K562 (cell line): Measurements from ENCODE around the gene ST3GAL5. TPM values are rescaled to one million over a fixed set of nuclear protein-coding genes. Genes with fewer than 3 reads are reported as not detected.
A peak's percentile ranks its signal among the peaks of the same experiment; 100 is the strongest.

Experiments used
- CUX1 ChIP-seq: fragments of 200-800 bp; sonication (Bioruptor generic); IDR thresholded peaks from 2 replicates; pipeline ENCODE4 v1.6.1; 2016; ENCODE audit warnings: missing genetic modification characterization, missing compliant biosample characterization
- FOXA3 ChIP-seq, 2 experiments: fragments of 450-650 bp in 1 of 2; sonication (generic) in 1 of 2; formaldehyde crosslinking; IDR thresholded peaks in 1 of 2; conservative IDR thresholded peaks in 1 of 2; 2 replicates each; pipeline versions ENCODE4 v1.4.0 to v1.8.0; 2020 to 2022; ENCODE audit warnings: mild to moderate bottlenecking in 2 of 2, missing genetic modification reagents in 1 of 2
- JUNB ChIP-seq: fragments of 450-650 bp; formaldehyde crosslinking; conservative IDR thresholded peaks from 2 replicates; pipeline ENCODE4 v1.4.0; 2020; ENCODE audit warnings: mild to moderate bottlenecking
- JUND ChIP-seq, 2 experiments: IDR thresholded peaks; 2 replicates in 1 of 2; 3 replicates in 1 of 2; pipeline ENCODE4 v1.6.1; 2011; ENCODE audit warnings: borderline replicate concordance in 2 of 2, low read depth in 2 of 2, low read length in 2 of 2, improper control_type of control experiment in 1 of 2, missing biosample characterization in 1 of 2, missing genetic modification characterization in 1 of 2, missing genetic modification reagents in 1 of 2
- KLF1 ChIP-seq: fragments of 450-650 bp; IDR thresholded peaks from 2 replicates; pipeline ENCODE4 v1.6.1; 2016; ENCODE audit warnings: missing genetic modification characterization, missing compliant biosample characterization
- LEF1 ChIP-seq: fragments of 450-650 bp; IDR thresholded peaks from 2 replicates; pipeline ENCODE4 v1.6.1; 2016; ENCODE audit warnings: mild to moderate bottlenecking
- MXD1 ChIP-seq: fragments of 250-450 bp; sonication (Bioruptor Pico); IDR thresholded peaks from 2 replicates; pipeline ENCODE4 v1.8.0; 2021; ENCODE audit warnings: borderline replicate concordance, mild to moderate bottlenecking, moderate library complexity; ENCODE audit not compliant: poor library complexity, severe bottlenecking
- NFIX ChIP-seq: fragments of 250-450 bp; sonication (Bioruptor Pico); IDR thresholded peaks from 2 replicates; pipeline ENCODE4 v1.4.0; 2020; ENCODE audit warnings: low read depth, mild to moderate bottlenecking, moderate library complexity
- POLR2A ChIP-seq: fragments of 450-650 bp; conservative IDR thresholded peaks from 2 replicates; pipeline ENCODE4 v1.6.1; 2016
- TOE1 ChIP-seq, 2 experiments: fragments of 450-650 bp in 1 of 2; sonication (generic) in 1 of 2; formaldehyde crosslinking in 1 of 2; IDR thresholded peaks; 2 replicates each; pipeline versions ENCODE4 v1.7.1 to v1.8.0; 2016 to 2022; ENCODE audit warnings: borderline replicate concordance in 2 of 2, mild to moderate bottlenecking in 2 of 2, antibody characterized with exemption in 1 of 2, inconsistent platforms in 1 of 2, low read depth in 1 of 2, missing genetic modification reagents in 1 of 2, moderate library complexity in 1 of 2
- TRIM28 ChIP-seq: fragments of 450-650 bp; IDR thresholded peaks from 2 replicates; pipeline ENCODE4 v1.6.1; 2017
- ZBED1 ChIP-seq: IDR thresholded peaks from 2 replicates; pipeline ENCODE4 v1.6.1; 2014
- polyA plus RNA-seq, 8 experiments: library from polyadenylated mRNA; depleted of rRNA in 4 of 8; stranded (reverse) in 5 of 8; unstranded in 3 of 8; fragments of >200 nt; fragmentation: Nextera tagmentation in 2 of 8; fragmentation: Illumina TruSeq in 1 of 8; extraction: Ambion mirVana in 2 of 8; extraction: Trizol in 1 of 8; gene quantifications; 2 replicates each; pipeline versions ENCODE4 v1.2.1 to v1.2.3, GENCODE V29; 2011 to 2014; ENCODE audit warnings: inconsistent platforms in 1 of 8, missing spikeins in 1 of 8
- total RNA-seq, 7 experiments: library from RNA; depleted of rRNA in 6 of 7; stranded (reverse); fragments of >200 nt in 6 of 7; fragmentation: Illumina TruSeq in 2 of 7; extraction: Trizol in 2 of 7; gene quantifications; 2 replicates each; pipeline versions ENCODE4 v1.2.1 to v1.2.3, GENCODE V29; 2011 to 2021; ENCODE audit warnings: low replicate concordance in 1 of 7
- TF ChIP-seq, protein P1 (sequence below): sonication (generic); formaldehyde crosslinking; IDR thresholded peaks from 2 replicates; pipeline ENCODE4 v1.8.0; 2023; ENCODE audit warnings: missing genetic modification reagents, mild to moderate bottlenecking, borderline replicate concordance

The ST3GAL5 gene
- total and polyA plus RNA-seq, 9 of the 15 experiments (the other 6 are each of a cell fraction or from before 2014, with no cell fraction given): 1.6 to 10.0 (median 4.2) TPM

- TF ChIP-seq CUX1: no peak
- peak; percentile 52 for TF ChIP-seq POLR2A
- TF ChIP-seq FOXA3 (CRISPR knock-in tag; conservative IDR thresholded peaks at IDR 0.05 in 1 of 2, IDR thresholded peaks at IDR 0.05 in 1 of 2): no peak
- no peak for TF ChIP-seq LEF1
- TF ChIP-seq KLF1: no peak
- TF ChIP-seq TRIM28: peak; percentile 21; the same call in 1 of the 2 replicates
- TF ChIP-seq NFIX (CRISPR knock-in tag): no peak
- TF ChIP-seq, protein P1, sequence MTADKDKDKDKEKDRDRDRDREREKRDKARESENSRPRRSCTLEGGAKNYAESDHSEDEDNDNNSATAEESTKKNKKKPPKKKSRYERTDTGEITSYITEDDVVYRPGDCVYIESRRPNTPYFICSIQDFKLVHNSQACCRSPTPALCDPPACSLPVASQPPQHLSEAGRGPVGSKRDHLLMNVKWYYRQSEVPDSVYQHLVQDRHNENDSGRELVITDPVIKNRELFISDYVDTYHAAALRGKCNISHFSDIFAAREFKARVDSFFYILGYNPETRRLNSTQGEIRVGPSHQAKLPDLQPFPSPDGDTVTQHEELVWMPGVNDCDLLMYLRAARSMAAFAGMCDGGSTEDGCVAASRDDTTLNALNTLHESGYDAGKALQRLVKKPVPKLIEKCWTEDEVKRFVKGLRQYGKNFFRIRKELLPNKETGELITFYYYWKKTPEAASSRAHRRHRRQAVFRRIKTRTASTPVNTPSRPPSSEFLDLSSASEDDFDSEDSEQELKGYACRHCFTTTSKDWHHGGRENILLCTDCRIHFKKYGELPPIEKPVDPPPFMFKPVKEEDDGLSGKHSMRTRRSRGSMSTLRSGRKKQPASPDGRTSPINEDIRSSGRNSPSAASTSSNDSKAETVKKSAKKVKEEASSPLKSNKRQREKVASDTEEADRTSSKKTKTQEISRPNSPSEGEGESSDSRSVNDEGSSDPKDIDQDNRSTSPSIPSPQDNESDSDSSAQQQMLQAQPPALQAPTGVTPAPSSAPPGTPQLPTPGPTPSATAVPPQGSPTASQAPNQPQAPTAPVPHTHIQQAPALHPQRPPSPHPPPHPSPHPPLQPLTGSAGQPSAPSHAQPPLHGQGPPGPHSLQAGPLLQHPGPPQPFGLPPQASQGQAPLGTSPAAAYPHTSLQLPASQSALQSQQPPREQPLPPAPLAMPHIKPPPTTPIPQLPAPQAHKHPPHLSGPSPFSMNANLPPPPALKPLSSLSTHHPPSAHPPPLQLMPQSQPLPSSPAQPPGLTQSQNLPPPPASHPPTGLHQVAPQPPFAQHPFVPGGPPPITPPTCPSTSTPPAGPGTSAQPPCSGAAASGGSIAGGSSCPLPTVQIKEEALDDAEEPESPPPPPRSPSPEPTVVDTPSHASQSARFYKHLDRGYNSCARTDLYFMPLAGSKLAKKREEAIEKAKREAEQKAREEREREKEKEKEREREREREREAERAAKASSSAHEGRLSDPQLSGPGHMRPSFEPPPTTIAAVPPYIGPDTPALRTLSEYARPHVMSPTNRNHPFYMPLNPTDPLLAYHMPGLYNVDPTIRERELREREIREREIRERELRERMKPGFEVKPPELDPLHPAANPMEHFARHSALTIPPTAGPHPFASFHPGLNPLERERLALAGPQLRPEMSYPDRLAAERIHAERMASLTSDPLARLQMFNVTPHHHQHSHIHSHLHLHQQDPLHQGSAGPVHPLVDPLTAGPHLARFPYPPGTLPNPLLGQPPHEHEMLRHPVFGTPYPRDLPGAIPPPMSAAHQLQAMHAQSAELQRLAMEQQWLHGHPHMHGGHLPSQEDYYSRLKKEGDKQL (CRISPR knock-in tag): no peak
- no peak for TF ChIP-seq MXD1
- TF ChIP-seq JUND (IDR thresholded peaks at IDR 0.05; ENCODE audit: borderline replicate concordance, low read depth, low read length): peak; percentile 61
- 0 out of 3 replicates have a peak, but pooled peaks have one; percentile 19 for TF ChIP-seq JUND (tag; IDR thresholded peaks at IDR 0.05; ENCODE audit: borderline replicate concordance, low read depth, low read length)
- TF ChIP-seq ZBED1: no peak
- no peak for TF ChIP-seq JUNB (CRISPR knock-in tag)
- TF ChIP-seq TOE1 (IDR thresholded peaks at IDR 0.05; ENCODE audit: borderline replicate concordance): no peak
- no peak for TF ChIP-seq TOE1 (CRISPR knock-in tag; IDR thresholded peaks at IDR 0.05; ENCODE audit: borderline replicate concordance, low read depth)
Observed at GRCh38 chr2:85888684-85889626, at the start of gene ST3GAL5 (continued).
